Osteocyte (in vitro differentiated cells): Measurements from ENCODE around the gene SLC52A1. TPM values are rescaled to one million over a fixed set of nuclear protein-coding genes. Genes with fewer than 3 reads are reported as not detected.

ENCODE experiments used
- DNase-seq: peaks from one replicate; pipeline ENCODE4 v3.0.0; 2021; ENCODE audit warnings: mixed read lengths; ENCODE audit not compliant: unreplicated experiment; ENCODE audit errors: extremely low spot score
- H3K27ac Mint-ChIP-seq: one replicate; pipeline ENCODE4 v1.8.0; 2021; ENCODE audit warnings: mild to moderate bottlenecking, mixed read lengths; ENCODE audit not compliant: unreplicated experiment
- H3K27me3 Mint-ChIP-seq: one replicate; pipeline ENCODE4 v1.8.0; 2021; ENCODE audit warnings: mixed read lengths; ENCODE audit not compliant: unreplicated experiment
- H3K36me3 Mint-ChIP-seq: one replicate; pipeline ENCODE4 v1.8.0; 2021; ENCODE audit warnings: mixed read lengths; ENCODE audit not compliant: unreplicated experiment
- H3K4me1 Mint-ChIP-seq: one replicate; pipeline ENCODE4 v1.8.0; 2021; ENCODE audit warnings: mixed read lengths; ENCODE audit not compliant: unreplicated experiment
- H3K4me3 Mint-ChIP-seq: one replicate; pipeline ENCODE4 v1.8.0; 2021; ENCODE audit warnings: mild to moderate bottlenecking, moderate library complexity, mixed read lengths; ENCODE audit not compliant: unreplicated experiment
- H3K9me3 Mint-ChIP-seq: one replicate; pipeline ENCODE4 v1.8.0; 2021; ENCODE audit warnings: mixed read lengths; ENCODE audit not compliant: unreplicated experiment
- CTCF ChIP-seq: fragments of 200-600 bp; sonication (generic); IDR thresholded peaks from 2 replicates; pipeline ENCODE4 v1.5.0; 2021; ENCODE audit warnings: antibody characterized with exemption, mild to moderate bottlenecking, moderate library complexity
- total RNA-seq: library from RNA; stranded (reverse); gene quantifications from 2 replicates; pipeline ENCODE4 v1.2.1, GENCODE V29; 2021

Gene SLC52A1
- total RNA-seq, 1 donor from 2014 or later, result not detected

DNA sequence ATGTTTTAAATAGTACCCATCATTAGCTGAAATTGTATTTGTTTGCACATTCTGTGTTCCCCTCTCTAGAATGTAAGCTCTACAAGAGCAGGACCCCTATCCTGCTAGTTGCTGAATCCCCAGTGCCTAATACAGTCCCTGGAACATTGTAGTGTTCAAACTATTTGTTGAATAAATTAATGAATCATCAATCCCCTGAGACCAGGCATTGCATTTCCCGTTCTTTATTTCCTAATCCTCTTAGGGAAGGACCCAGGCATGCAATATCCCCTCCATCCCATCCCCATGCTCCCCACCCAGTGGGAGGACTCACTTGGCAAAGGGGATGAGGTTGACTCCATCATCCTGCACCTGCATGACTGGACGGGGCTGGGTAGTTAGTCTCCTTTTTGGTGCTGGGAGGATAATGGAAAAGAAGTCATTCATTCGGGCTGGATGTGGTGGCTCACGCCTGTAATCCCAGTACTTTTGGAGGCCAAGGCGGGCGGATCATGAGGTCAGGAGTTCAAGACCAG lies 41.1 kb downstream of the SLC52A1 start:
- Mint-ChIP-seq H3K36me3 (no peaks in the 10 kb centered on the region), H3K27ac (no peak overlapping the region), H3K9me3 (no peaks in the 10 kb centered on the region), H3K4me3 (no peak overlapping the region), H3K4me1 (peaks cover 11% of the 10 kb centered on the region), H3K27me3 (no peaks in the 10 kb centered on the region)
- TF ChIP-seq CTCF, result no peak
- no peak for DNase-seq

DNA sequence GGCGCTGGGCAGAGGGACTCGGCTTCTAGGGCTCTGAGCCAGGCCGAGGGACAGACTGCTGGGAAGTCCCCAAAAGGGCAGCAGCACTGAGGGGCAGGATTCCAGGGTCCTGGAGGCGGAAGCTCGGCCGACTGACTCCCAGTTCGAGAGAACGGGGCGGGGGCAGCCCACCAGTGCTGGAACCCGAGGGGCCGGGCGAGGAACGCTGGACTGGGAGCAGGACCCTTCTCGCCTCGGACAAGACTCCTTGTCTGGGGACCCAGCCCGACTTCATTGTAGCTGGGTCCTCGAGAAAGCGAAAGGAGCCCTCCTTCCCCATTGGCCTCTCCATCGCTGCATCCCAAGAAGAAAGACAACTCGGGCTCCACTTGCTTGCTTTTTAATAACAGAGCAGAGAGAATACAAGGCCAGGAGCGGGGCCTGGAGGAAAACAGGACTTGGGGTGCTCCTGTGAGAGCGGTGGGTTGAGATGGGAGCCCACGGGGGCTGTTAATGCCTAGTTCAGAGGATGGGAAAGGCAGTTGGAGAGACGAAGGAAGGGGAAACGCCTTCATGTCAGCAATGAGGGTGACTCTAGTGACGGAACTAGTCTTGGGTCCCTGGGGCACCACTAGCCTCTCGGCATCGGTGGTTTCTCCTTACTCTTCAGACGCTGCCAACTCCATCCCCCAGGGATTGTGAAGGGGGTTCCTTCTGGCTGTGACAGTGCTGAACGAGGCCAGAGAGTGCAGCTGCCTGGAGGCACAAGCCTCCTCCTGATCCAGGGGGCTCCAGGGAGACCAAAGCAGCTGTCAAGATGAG lies 47.3 kb downstream of the SLC52A1 start:
- Mint-ChIP-seq H3K4me3 (peak overlapping the region; percentile 87), H3K27ac (peak overlapping the region; percentile 94), H3K9me3 (no peaks in the 10 kb centered on the region), H3K36me3 (no peaks in the 10 kb centered on the region), H3K27me3 (no peaks in the 10 kb centered on the region), H3K4me1 (peaks cover 30% of the 10 kb centered on the region)
- no peak for DNase-seq
- TF ChIP-seq CTCF, result no peak

GRCh38 chr17:4986951-4987766 lies 48.1 kb downstream of the SLC52A1 start, which contains the start of gene CAMTA2:
TSS of gene CAMTA2 (minus strand) at chr17:4987675. CDS start at chr17:4986222, 1,453 bp downstream.
- Mint-ChIP-seq H3K27ac (peak within 1 kb of the TSS; percentile 94), H3K4me3 (peak within 1 kb of the TSS; percentile 87), H3K9me3 (no peaks in the 10 kb centered on the region), H3K4me1 (peaks cover 30% of the 10 kb centered on the region), H3K27me3 (no peaks in the 10 kb centered on the region), H3K36me3 (peaks cover 3% of the 10 kb centered on the region)
- peak; percentile 93 for DNase-seq
- TF ChIP-seq CTCF, result peak; percentile 80

- Mint-ChIP-seq H3K27me3 (no peaks in the 10 kb centered on the region), H3K9me3 (no peaks in the 10 kb centered on the region), H3K4me3 (peak overlapping the region; percentile 87), H3K36me3 (peaks cover 3% of the 10 kb centered on the region), H3K27ac (peak overlapping the region; percentile 94), H3K4me1 (peaks cover 30% of the 10 kb centered on the region)
- no peak for DNase-seq
- TF ChIP-seq CTCF, result no peak
Observed at GRCh38 chr17:4986403-4986802, 48.8 kb downstream of the SLC52A1 start.

Other genes with a start within 250 kb of the SLC52A1 start
- gene VMO1, start 249.1 kb downstream of the SLC52A1 start, total RNA-seq, result 1.9 and 2.4 TPM in 2 replicates
- not detected in 2 replicates for gene GLTPD2, start 246.5 kb downstream of the SLC52A1 start, total RNA-seq
- gene PSMB6, start 239.3 kb downstream of the SLC52A1 start, total RNA-seq, result 119 TPM in 2 replicates
- gene PLD2, start 228.3 kb downstream of the SLC52A1 start, total RNA-seq, result 49.3 and 52.2 TPM in 2 replicates
- 93.2 and 93.3 TPM in 2 replicates for gene MINK1, start 202.1 kb downstream of the SLC52A1 start, total RNA-seq
- 0.78 and 1.3 TPM in 2 replicates for gene C17orf107, start 135.9 kb downstream of the SLC52A1 start, total RNA-seq
- 0.27 TPM in 1 of 2 replicates, not detected in the other for gene CHRNE, start 132.3 kb downstream of the SLC52A1 start, total RNA-seq
- gene GP1BA, start 103.1 kb downstream of the SLC52A1 start, total RNA-seq, result not detected in 2 replicates
- 59.6 and 60.6 TPM in 2 replicates for gene SLC25A11, start 95.4 kb downstream of the SLC52A1 start, total RNA-seq
- gene RNF167, start 95.2 kb downstream of the SLC52A1 start, total RNA-seq, result 105 and 115 TPM in 2 replicates
- gene PFN1, start 86.9 kb downstream of the SLC52A1 start, total RNA-seq, result 509 and 514 TPM in 2 replicates
- gene ENO3, start 84.3 kb downstream of the SLC52A1 start, total RNA-seq, result 9.4 and 9.5 TPM in 2 replicates
- 90.8 and 92.9 TPM in 2 replicates for gene SPAG7, start 67.6 kb downstream of the SLC52A1 start, total RNA-seq
- gene CAMTA2, start 47.8 kb downstream of the SLC52A1 start, total RNA-seq, result 69.4 and 83.5 TPM in 2 replicates
- 0.89 and 1.8 TPM in 2 replicates for gene INCA1, start 37.9 kb downstream of the SLC52A1 start, total RNA-seq
- 123 and 127 TPM in 2 replicates for gene KIF1C, start 37.5 kb downstream of the SLC52A1 start, total RNA-seq
- gene ZFP3, start 43.0 kb upstream of the SLC52A1 start, total RNA-seq, result 0.78 and 0.86 TPM in 2 replicates
- 7.9 and 8.5 TPM in 2 replicates for gene ZNF232, start 76.5 kb upstream of the SLC52A1 start, total RNA-seq
- gene USP6, start 80.6 kb upstream of the SLC52A1 start, total RNA-seq, result 0.13 and 0.16 TPM in 2 replicates
- 9.2 and 10.4 TPM in 2 replicates for gene ZNF594, start 156.4 kb upstream of the SLC52A1 start, total RNA-seq
- not detected in 2 replicates for gene SCIMP, start 199.4 kb upstream of the SLC52A1 start, total RNA-seq
- 50.1 and 57.7 TPM in 2 replicates for gene RABEP1, start 246.9 kb upstream of the SLC52A1 start, total RNA-seq